Esophagus muscularis mucosa (tissue), 4 donors: ENCODE measurements around the gene DNAI2.

Experiments used
- EP300 ChIP-seq: sonication (generic); formaldehyde crosslinking; IDR thresholded peaks from one replicate; pipeline ENCODE4 v1.6.1; 2017; ENCODE audit warnings: antibody characterized with exemption
- POLR2A ChIP-seq: fragments of 450-650 bp; IDR thresholded peaks from one replicate; pipeline ENCODE4 v1.6.1; 2017; ENCODE audit warnings: antibody characterized with exemption, moderate library complexity, mild to moderate bottlenecking, low read depth
- POLR2AphosphoS5 ChIP-seq, 2 donors: sonication (generic); formaldehyde crosslinking; IDR thresholded peaks; one replicate each; pipeline ENCODE4 v1.6.1; 2017; ENCODE audit warnings: antibody characterized with exemption in 2 of 2
- TF ChIP-seq, protein P1 (sequence below), 3 experiments: fragments of 200-600 bp in 2 of 3; fragments of 450-650 bp in 1 of 3; sonication (generic) in 2 of 3; IDR thresholded peaks; one replicate each; pipeline ENCODE4 v1.5.1; 2017 to 2019; ENCODE audit warnings: antibody characterized with exemption in 3 of 3, mild to moderate bottlenecking in 2 of 3, moderate library complexity in 1 of 3

DNA sequence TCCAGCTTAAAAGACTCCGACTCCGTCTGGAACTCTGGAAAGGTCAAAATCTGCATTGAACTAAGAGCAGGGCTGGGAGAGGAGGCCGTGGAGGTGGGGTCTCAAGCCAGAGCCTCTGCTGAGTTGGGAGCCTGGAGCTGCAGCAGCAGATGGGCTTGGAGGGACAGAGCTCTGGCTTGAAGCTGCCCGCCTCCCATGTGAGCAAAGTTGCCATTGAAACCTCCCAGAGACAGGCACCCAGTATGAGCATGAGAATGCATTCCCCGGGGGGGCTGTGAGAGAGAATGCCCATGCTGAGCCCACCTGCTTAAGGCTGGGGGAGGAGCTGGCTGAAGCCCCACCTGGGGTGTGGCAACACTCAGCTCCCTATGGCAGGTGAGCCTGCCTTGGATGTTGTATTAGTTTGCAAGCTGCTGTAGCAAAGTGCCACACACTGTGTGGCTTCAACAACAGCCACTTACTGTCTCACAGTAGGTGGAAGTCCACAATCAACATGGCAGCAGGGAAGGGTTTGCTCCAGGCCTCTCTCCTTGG lies 61.6 kb downstream of the DNAI2 start:
- TF ChIP-seq, protein P1, sequence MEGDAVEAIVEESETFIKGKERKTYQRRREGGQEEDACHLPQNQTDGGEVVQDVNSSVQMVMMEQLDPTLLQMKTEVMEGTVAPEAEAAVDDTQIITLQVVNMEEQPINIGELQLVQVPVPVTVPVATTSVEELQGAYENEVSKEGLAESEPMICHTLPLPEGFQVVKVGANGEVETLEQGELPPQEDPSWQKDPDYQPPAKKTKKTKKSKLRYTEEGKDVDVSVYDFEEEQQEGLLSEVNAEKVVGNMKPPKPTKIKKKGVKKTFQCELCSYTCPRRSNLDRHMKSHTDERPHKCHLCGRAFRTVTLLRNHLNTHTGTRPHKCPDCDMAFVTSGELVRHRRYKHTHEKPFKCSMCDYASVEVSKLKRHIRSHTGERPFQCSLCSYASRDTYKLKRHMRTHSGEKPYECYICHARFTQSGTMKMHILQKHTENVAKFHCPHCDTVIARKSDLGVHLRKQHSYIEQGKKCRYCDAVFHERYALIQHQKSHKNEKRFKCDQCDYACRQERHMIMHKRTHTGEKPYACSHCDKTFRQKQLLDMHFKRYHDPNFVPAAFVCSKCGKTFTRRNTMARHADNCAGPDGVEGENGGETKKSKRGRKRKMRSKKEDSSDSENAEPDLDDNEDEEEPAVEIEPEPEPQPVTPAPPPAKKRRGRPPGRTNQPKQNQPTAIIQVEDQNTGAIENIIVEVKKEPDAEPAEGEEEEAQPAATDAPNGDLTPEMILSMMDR (IDR thresholded peaks at IDR 0.05), result no peak
- TF ChIP-seq POLR2AphosphoS5 (IDR thresholded peaks at IDR 0.05), result no peak
- no peak for TF ChIP-seq POLR2A
- no peak for TF ChIP-seq EP300
